NCI-H2171 (cell line): ENCODE results near the gene DNAH14.
"Not testable (repeated sequence)": the region's sequence is repeated elsewhere in the genome, so short reads cannot be mapped to it uniquely, and the experiment has no call there.

Experiments
- DNase-seq: peaks from one replicate; lab custom pipeline; 2025; lab: John Stamatoyannopoulos, UW

Gene DNAH14

DNA sequence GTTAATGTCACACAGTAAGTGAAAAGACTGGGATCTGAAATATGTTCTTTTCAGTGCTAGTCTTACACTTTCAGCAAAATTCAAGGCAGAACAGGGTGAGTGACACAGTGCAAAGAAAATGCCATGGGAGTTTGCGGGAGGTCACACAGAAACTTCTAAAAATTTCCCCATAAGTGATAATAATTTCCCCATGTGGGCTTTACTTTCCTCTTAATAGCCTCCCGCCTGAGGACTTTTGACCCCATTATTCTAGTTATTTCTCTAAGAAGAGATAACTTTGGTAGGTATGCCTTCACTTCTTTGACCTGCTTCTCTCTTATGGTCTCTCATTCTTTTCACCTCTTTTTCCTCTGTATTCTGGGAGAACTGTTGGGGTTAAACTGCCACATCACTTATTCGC is 8.1 kb upstream of the DNAH14 start:
- no peak for DNase-seq

DNA sequence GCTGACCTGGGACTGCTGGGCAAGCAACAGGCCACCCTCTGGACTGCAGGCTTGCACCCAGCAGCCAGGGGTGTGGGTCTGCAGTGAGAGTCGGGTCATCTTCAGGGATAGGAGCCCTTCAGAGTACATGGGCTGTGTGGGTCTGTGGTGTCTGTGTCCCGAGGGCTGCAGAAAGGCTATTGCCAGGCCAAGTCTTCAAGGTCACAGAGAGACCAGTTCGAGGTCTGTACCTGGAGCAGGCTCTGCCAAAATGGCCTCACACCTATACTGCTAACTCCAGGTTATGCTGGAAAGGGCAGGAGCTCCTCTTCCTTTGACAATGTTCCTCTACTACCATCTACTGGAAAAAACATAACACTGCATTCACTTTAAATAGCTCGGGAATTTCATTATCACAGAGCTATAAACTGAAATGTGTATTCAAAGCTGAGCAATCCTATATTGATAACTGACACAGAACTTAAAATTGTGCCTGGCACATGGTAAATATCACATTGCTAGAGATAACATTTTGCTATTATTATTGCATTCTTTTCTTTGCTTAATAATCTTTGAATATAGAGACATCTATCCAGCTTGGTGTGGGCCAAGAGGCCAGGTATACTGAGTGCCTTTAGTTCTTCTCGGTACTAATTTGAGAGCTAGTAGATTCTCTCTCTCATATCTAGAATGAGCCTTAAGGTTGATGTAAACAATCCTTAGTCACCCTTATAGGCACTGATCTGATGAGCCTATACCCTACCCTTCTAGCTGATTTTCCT is 6.9 kb upstream of the DNAH14 start:
- peak; percentile 48 for DNase-seq

DNA sequence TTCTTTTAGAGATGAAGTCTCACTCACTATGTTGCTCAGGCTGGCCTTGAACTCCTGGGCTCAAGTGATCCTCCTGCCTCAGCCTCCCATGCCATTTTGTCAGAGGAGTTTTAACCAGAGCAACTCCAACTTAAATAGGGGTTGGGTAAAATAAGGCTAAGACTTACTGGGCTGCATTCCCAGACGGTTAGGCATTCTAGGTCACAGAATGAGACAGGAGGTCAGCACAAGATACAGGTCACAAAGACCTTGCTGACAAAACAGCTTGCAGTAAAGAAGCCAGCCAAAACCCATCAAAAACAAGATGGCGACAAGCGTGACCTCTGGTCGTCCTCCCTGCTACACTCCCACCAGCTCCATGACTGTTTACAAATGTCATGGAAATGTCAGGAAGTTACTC is 5.7 kb upstream of the DNAH14 start:
- DNase-seq, result no peak

DNA sequence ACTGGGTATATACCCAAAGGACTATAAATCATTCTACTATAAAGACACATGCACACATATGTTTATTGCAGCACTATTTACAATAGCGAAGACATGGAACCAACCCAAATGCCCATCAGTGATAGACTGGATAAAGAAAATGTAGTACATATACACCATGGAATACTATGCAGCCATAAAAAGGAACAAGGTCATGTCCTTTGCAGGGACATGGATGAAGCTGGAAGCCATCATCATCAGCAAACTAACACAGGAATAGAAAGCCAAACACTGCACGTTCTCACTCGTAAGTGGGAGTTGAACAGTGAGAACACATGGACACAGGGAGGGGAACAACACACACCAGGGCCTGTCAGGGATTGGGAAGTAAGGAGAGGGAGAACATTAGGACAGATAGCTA is 1.8 kb upstream of the DNAH14 start:
- DNase-seq, result not testable (repeated sequence)

DNA sequence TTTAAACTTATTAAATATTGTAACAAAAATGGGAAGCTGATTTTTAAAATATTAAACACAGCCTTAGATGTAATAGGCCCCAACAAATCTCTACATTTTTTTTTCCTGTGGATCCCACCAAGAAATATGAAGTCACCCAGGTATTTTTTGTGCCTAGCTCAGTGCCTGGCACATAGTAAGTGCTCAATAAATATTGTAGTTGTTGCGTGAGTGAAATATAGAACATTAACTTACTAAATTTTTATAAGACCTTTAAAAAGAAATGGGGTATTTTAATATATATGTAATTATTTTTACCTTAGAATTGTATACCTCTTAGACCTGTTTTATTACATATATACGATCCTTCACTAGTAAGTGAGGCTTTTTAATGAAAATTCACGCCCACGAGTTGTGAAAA is 569 bp upstream of the DNAH14 start:
- no peak for DNase-seq

DNA sequence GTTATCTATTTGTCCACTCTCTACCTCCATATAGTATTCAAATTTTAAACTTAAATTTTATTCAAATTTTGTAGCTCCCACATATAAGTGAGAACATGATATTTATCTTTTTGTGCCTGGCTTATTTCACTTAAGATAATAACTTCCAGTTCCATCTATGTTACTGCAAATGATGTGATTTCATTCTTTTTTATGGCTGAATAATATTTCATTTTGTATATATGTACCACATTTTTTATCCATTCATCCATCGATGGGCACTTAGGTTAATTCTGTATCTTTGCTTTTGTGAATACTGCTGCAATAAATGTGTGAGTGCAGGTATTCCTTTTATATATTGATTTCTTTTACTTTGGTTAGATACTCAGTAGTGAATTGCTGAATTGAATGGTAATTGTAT is 2.1 kb downstream of the DNAH14 start:
- DNase-seq, result no peak

DNA sequence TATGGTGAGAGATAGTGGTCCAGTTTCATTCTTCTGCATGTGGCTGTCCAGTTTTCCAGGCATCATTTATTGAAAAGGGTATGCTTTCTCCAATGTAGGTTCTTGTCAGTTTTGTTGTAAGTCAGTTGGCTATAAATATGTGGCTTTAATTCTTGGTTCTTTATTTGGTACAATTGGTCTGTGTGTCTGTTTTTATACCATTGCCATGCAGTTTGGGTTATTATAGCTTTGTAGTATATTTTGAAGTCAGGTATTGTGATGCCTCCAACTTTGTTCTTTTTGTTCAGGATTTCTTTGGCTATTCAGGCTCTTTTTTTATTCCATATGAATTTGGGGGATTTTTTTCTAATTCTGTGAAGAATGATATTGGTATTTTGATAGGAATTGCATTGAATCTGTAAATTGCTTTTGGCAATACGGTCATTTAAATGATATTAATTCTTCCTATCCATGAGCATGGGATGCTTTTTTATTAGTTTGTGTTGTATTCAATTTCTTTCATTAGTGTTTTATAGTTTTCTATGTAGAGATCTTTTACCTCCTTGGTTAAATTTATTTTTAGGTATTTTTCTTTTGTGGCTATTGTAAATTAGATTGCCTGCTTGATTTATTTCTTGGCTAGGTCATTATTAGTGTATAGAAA is 3.3 kb downstream of the DNAH14 start:
- DNase-seq, result no peak

DNA sequence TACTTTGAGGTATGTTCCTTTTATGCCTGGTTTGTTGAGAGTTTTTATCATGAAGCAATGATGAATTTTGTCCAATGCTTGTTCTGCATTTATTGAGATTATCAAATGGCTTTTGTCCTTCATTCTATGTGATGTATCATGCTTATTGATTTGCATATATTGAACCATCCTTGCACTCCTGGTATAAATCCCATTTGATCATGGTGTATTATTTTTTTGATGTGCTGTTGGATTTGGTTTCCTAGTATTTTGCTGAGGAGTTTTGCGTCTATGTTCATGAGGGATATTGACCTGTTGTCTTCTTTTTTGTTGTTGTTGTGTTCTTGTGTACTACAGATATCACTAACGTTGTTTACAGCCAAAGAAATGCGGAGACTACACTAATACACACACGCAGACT is 4.1 kb downstream of the DNAH14 start:
- DNase-seq, result no peak

DNA sequence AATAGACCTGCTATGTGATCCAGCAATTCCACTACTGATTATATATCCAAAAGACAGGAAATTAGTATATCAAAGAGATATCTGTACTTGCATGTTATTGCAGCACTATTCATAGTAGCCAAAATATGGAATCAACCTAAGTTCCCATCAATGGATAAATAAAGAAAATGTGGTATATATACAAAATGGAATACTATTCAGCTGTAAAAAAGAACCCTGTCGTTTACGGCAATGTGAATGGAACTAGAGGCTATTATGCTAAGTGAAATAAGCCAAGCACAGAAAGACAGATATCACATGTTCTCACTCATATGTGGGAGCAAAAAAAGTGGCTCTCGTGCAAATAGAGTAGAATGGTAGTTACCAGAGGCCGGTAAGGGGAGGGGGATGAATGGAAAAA is 9.2 kb downstream of the DNAH14 start:
- DNase-seq, result no peak

DNA sequence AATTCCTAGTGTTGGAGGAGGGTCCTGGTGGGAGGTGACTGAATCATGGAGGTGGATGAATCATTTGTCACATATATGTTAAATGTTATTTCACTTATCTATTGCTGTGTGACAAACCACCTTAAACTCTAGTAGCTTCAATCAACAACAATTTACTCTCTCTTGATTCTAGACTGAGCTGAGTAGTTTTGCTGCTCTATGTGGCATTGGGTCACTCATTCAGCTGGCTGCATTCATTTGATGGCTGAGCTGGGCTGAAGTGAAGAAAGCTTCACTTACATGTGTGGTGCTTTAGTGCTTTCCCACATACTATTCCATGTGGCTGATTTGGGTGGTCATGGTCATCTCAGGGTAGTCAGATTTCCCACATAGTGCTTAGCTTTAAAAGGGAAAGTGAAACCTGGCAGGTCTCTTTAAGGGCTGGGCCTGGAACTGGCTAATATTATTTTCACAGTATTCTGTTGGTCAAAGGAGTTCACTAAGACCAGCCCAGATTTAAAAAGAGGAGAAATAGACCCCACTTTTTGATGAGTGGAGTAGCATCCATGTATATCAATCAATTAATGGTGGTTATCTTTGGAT is 10.5 kb downstream of the DNAH14 start:
- no peak for DNase-seq

DNA sequence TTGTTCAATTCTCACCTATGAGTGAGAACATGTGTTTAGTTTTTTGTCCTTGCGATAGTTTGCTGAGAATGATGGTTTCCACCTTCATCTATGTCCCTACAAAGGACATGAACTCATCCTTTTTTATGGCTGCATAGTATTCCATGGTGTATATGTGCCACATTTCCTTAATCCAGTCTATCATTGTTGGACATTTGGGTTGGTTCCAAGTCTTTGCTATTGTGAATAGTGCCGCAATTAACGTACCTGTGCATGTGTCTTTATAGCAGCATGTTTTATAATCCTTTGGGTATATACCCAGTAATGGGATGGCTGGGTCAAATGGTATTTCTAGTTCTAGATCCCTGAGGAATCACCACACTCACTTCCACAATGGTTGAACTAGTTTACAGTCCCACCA is 11.3 kb downstream of the DNAH14 start:
- DNase-seq, result not testable (repeated sequence)

DNA sequence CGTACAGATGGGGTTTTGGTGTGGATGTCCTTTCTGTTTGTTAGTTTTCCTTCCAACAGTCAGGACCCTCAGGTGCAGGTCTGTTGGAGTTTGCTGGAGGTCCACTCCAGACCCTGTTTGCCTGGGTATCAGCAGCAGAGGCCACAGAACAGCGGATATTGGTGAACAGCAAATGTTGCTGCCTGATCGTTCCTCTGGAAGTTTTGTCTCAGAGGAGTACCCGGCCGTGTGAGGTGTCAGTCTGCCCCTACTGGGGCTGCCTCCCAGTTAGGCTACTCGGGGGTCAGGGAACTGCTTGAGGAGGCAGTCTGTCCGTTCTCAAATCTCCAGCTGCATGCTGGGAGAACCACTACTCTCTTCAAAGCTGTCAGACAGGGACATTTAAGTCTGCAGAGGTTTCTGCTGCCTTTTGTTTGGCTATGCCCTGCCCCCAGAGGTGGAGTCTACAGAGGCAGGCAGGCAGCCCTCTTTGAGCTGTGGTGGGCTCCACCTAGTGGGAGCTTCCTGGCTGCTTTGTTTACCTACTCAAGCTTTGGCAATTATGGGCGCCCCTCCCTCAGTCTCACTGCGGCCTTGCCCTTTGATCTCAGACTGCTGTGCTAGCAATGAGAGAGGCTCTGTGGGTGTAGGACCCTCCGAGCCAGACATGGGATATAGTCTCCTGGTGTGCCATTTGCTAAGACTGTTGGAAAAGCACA is 16.3 kb downstream of the DNAH14 start:
- not testable (repeated sequence) for DNase-seq

DNA sequence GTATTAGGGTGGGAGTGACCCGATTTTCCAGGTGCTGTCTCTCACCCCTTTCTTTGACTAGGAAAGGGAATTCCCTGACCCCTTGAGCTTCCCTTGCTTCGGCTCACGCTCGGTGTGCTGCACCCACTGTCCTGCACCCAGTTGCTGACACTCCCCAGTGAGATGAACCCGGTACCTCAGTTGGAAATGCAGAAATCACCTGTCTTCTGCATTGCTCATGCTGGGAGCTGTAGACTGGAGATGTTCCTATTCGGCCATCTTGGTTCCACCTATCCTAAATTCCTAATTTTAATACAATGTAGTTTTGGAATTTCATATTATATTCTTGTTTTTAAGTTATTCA is 16.8 kb downstream of the DNAH14 start:
- not testable (repeated sequence) for DNase-seq

DNA sequence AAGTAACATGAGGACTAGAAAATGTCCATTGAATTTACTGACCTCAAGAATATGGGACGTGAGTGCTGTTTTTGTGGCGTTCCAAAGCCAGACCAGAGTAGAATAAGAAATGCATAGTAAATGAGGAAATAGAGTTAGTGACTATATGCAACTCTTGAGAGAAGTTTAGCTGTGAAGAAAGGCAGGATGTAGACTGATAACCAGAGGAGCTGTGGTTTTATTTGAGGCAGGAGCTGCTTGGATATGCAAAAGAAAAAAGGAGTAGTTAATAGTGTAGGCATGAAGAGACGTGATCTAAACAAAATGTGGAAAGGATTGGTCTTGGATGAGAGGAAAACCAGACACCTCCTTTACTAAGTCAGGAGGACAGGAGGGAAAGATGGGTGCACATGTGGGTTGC is 28.2 kb downstream of the DNAH14 start:
- DNase-seq, result no peak

DNA sequence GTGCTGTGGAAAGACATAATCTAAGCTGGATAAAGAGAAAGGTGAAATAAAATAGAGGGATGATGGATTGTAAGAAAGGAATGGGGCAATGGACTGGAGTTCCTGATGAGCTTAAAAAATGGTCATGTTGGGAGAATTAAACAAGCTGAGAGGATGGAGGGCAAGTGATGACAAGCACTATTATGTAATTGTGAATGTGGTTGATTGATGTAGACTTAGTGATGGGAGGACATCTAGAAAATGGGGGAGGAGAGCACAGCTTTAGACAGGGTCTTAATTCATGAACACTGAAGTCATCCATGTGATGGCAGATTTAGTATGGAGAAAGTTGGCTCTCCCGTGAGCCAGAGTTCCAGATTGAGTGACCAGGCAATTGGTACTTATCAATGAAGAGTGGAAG is 29.0 kb downstream of the DNAH14 start:
- DNase-seq, result no peak

DNA sequence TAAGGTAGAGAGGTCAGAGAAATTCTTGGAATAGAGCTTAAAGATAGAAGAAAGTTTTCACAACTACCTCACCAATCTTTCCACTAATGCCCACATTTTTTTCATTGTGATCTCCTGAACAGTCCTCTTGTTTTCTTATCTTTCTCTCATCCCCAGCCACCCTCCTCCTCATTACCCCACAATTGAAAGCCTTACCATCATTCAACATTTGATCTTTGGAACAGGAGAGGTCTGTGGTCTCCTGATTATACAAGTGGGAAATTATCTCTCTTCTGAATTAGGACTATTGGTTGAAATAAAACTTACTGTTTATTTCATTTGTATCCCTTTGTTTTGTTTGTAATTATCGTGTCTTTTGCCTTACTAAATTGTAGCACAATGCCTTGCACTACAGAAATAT is 29.6 kb downstream of the DNAH14 start:
- no peak for DNase-seq

DNA sequence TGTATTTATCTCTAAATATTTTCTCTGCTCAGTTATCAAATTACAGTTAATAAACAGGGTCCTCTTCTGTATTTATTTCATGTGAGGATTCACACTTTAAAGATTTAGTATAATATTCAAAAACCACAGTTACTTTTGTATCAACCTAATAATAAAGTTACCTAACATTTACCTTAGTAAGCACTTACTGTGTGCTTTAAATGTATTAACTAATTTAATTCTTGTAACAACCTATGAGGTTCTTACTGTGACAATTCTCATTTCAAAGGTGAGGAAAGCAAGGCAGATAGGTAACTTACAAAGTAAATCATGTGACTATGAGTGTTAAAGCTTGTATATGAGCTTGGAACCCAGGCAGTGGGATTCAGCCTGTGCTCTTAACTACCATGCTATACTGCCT is 30.2 kb downstream of the DNAH14 start:
- no peak for DNase-seq

DNA sequence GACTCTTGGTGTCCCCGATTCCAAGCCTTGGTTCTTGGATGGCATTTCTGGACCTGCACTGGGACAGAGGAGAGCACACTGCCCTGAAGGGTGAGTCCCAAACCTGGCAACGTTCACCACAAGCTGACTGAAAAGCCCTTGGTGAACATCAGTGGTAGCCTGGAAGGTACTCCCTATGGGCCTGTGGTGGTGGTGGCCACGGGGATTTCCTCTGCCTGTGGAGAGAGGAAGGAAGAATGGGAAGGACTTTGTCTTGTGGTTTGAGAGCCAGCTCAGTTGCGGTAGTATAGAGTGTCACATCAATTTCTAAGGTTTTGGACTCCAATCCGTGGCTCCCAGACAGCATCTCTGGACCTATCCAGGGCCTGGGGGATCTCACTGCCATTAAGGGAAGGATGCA is 50.7 kb downstream of the DNAH14 start:
- DNase-seq, result no peak

DNA sequence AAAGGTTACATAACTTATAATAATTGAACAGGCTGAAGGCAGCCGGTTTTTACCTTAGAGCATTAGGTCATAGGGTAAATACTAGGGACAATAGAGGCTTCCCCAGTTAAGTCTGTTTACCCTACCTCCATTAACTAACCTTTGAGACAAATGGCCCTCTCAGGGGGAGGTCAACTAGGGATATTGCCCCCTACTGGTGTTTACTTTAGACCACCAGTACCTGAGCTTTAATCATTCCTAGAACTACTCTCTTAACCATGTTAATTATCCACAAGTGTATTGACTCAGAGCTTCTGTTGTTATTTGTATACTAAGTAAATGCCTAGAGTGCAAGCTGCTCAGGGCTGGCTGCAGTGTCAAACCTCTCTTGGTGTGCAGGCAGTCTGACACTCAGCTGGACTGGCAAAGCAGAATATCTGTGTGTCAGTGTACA is 52.5 kb downstream of the DNAH14 start:
- DNase-seq, result not testable (repeated sequence)

DNA sequence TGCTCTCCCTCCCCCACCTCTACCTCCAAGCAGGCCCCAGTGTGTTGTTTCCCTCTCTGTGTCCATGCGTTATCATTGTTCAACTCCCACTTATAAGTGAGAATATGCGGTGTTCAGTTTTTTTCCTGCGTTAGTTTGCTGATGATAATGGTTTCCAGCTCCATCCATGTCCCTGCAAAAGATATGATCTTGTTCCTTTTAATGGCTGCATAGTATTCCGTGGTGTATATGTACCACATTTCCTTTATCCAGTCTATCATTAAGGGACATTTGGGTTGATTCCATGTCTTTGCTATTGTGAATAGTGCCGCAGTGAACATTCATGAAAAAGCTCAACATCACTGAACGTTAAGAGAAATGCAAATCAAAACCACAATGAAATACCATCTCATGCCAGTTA is 58.6 kb downstream of the DNAH14 start:
- DNase-seq, result no peak

DNA sequence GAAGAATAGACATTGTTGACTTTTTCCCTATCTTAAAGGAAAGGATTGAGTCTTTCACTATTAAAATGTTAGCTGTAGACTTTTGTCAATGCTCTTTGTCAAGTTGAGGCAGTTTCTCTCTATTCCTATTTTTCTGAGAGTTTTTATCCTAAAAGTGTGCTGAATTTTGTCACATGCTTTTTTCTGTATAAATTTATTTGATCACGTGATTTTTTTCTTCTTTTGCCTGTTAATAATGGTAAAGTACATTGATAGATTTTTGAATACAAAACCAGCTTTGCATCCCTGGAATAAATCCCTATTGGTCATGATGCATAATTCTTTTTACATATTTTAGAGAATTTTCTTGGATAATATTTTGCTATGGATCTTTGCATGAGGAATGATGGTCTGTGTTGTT is 60.1 kb downstream of the DNAH14 start:
- DNase-seq, result no peak

DNA sequence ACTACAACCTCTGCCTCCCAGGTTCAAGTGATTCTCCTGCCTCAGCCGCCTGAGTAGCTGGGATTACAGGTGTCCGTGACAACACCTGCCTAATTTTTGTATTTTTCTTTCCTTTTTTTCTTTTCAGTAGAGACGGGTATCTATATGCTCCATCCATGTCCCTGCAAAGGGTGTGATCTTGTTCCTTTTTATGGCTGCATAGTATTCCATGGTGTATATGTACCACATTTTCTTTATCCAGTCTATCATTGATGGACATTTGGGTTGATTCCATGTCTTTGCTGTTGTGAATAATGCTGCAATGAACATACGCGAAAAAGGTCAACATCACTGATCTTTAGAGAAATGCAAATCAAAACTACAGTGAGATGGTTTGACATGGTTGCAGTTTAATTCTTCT is 62.1 kb downstream of the DNAH14 start:
- DNase-seq, result not testable (repeated sequence)

DNA sequence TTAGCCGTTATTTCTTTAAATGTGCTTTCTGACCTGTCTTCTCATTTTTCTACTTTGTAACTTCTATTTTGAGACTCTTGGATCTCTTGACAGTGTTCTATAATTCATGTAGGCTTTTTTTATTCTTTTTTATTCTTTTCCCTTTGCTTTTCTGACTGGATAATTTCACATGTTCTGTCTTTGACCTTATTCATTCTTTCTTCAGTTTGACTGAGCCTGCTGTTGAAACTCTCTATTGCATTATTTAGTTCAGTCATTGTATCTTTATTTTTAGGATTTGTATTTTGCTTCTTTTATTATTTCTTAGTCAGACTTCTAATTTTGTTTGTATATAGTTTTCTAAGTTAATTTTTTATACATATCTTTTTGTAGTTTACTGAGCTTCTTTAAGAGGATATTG is 66.1 kb downstream of the DNAH14 start:
- no peak for DNase-seq
